ENCODE measurements around the gene CLEC11A.
"Not testable (repeated sequence)": the region's sequence is repeated elsewhere in the genome, so short reads cannot be mapped to it uniquely, and the experiment has no call there.

The CLEC11A gene

GRCh38 chr19:50724522-50725217 is 1.5 kb downstream of the CLEC11A start:
- Mint-ChIP-seq H3K27ac (peak overlapping the region; percentile 83), H3K4me3 (peak overlapping the region; percentile 85), H3K36me3 (ENCODE audit: low read depth) (no peaks in the 10 kb centered on the region), H3K9me3 (peaks cover 3% of the 10 kb centered on the region), H3K27me3 (ENCODE audit: low read depth) (peaks cover 48% of the 10 kb centered on the region), H3K4me1 (ENCODE audit: low read depth) (peaks cover 18% of the 10 kb centered on the region)

- Mint-ChIP-seq H3K27ac (peak overlapping the region; percentile 83), H3K36me3 (ENCODE audit: low read depth) (no peaks in the 10 kb centered on the region)
Observed at GRCh38 chr19:50725218-50725910, 2.2 kb downstream of the CLEC11A start.

GRCh38 chr19:50725911-50726230 is 2.7 kb downstream of the CLEC11A start:
- H3K36me3 Mint-ChIP-seq (ENCODE audit: low read depth): no peaks in the 10 kb centered on the region
- H3K4me1 Mint-ChIP-seq (ENCODE audit: low read depth): peaks cover 14% of the 10 kb centered on the region
- peak overlapping the region; percentile 55 for H3K27ac Mint-ChIP-seq
- peaks cover 3% of the 10 kb centered on the region for H3K9me3 Mint-ChIP-seq
- H3K27me3 Mint-ChIP-seq (ENCODE audit: low read depth): peaks cover 37% of the 10 kb centered on the region
- H3K4me3 Mint-ChIP-seq: peak overlapping the region; percentile 85

More at GRCh38 chr19:50725218-50725910, 2.2 kb downstream of the CLEC11A start:
- Mint-ChIP-seq H3K4me1 (ENCODE audit: low read depth) (peaks cover 16% of the 10 kb centered on the region), H3K4me3 (peak overlapping the region; percentile 85), H3K9me3 (peaks cover 3% of the 10 kb centered on the region), H3K27me3 (ENCODE audit: low read depth) (peaks cover 42% of the 10 kb centered on the region)

GRCh38 chr19:50728084-50728737 is 5.0 kb downstream of the CLEC11A start:
- Mint-ChIP-seq H3K4me1 (ENCODE audit: low read depth) (peaks cover 10% of the 10 kb centered on the region), H3K36me3 (ENCODE audit: low read depth) (no peaks in the 10 kb centered on the region), H3K4me3 (peak overlapping the region; percentile 56), H3K27ac (peak overlapping the region; percentile 6), H3K27me3 (ENCODE audit: low read depth) (peaks cover 14% of the 10 kb centered on the region), H3K9me3 (peaks cover 3% of the 10 kb centered on the region)

- peaks cover 10% of the 10 kb centered on the region for H3K4me1 Mint-ChIP-seq (ENCODE audit: low read depth)
- no peaks in the 10 kb centered on the region for H3K36me3 Mint-ChIP-seq (ENCODE audit: low read depth)
- no peak overlapping the region for H3K4me3 Mint-ChIP-seq
- peaks cover 3% of the 10 kb centered on the region for H3K9me3 Mint-ChIP-seq
- peaks cover 4% of the 10 kb centered on the region for H3K27me3 Mint-ChIP-seq (ENCODE audit: low read depth)
- no peak overlapping the region for H3K27ac Mint-ChIP-seq
Observed at GRCh38 chr19:50729894-50730293, 6.7 kb downstream of the CLEC11A start.

- H3K27me3 Mint-ChIP-seq (ENCODE audit: low read depth): peaks cover 15% of the 10 kb centered on the region
- H3K27ac Mint-ChIP-seq: no peak overlapping the region
- no peaks in the 10 kb centered on the region for H3K36me3 Mint-ChIP-seq (ENCODE audit: low read depth)
Observed at GRCh38 chr19:50735869-50736268, 12.7 kb downstream of the CLEC11A start.

GRCh38 chr19:50736338-50736737 is 13.2 kb downstream of the CLEC11A start:
- no peak overlapping the region for H3K27ac Mint-ChIP-seq
- no peaks in the 10 kb centered on the region for H3K36me3 Mint-ChIP-seq (ENCODE audit: low read depth)
- no peaks in the 10 kb centered on the region for H3K9me3 Mint-ChIP-seq
- H3K4me1 Mint-ChIP-seq (ENCODE audit: low read depth): no peaks in the 10 kb centered on the region
- no peak overlapping the region for H3K4me3 Mint-ChIP-seq
- H3K27me3 Mint-ChIP-seq (ENCODE audit: low read depth): peaks cover 15% of the 10 kb centered on the region

More at GRCh38 chr19:50735869-50736268, 12.7 kb downstream of the CLEC11A start:
- H3K9me3 Mint-ChIP-seq: no peaks in the 10 kb centered on the region
- no peaks in the 10 kb centered on the region for H3K4me1 Mint-ChIP-seq (ENCODE audit: low read depth)
- no peak overlapping the region for H3K4me3 Mint-ChIP-seq

- Mint-ChIP-seq H3K27me3 (ENCODE audit: low read depth) (peaks cover 12% of the 10 kb centered on the region), H3K27ac (no peak overlapping the region), H3K4me1 (ENCODE audit: low read depth) (no peaks in the 10 kb centered on the region), H3K4me3 (no peak overlapping the region), H3K36me3 (ENCODE audit: low read depth) (no peaks in the 10 kb centered on the region), H3K9me3 (no peaks in the 10 kb centered on the region)
Observed at GRCh38 chr19:50739132-50739913, 16.2 kb downstream of the CLEC11A start.

- Mint-ChIP-seq H3K27me3 (ENCODE audit: low read depth) (peaks cover 12% of the 10 kb centered on the region), H3K27ac (no peak overlapping the region), H3K9me3 (no peaks in the 10 kb centered on the region), H3K36me3 (ENCODE audit: low read depth) (no peaks in the 10 kb centered on the region), H3K4me3 (no peak overlapping the region), H3K4me1 (ENCODE audit: low read depth) (no peaks in the 10 kb centered on the region)
Observed at GRCh38 chr19:50739914-50740426, 16.8 kb downstream of the CLEC11A start.

- H3K27me3 Mint-ChIP-seq (ENCODE audit: low read depth): peaks cover 9% of the 10 kb centered on the region
- no peaks in the 10 kb centered on the region for H3K9me3 Mint-ChIP-seq
- H3K4me1 Mint-ChIP-seq (ENCODE audit: low read depth): no peaks in the 10 kb centered on the region
- no peak overlapping the region for H3K4me3 Mint-ChIP-seq
- H3K36me3 Mint-ChIP-seq (ENCODE audit: low read depth): no peaks in the 10 kb centered on the region
- no peak overlapping the region for H3K27ac Mint-ChIP-seq
Observed at GRCh38 chr19:50741179-50741933, 18.2 kb downstream of the CLEC11A start.

GRCh38 chr19:50743537-50743936 is 20.4 kb downstream of the CLEC11A start:
- Mint-ChIP-seq H3K4me3 (no peak overlapping the region), H3K4me1 (ENCODE audit: low read depth) (no peaks in the 10 kb centered on the region), H3K36me3 (ENCODE audit: low read depth) (no peaks in the 10 kb centered on the region), H3K27ac (no peak overlapping the region), H3K9me3 (no peaks in the 10 kb centered on the region), H3K27me3 (ENCODE audit: low read depth) (peaks cover 7% of the 10 kb centered on the region)

- no peaks in the 10 kb centered on the region for H3K36me3 Mint-ChIP-seq (ENCODE audit: low read depth)
Observed at GRCh38 chr19:50745221-50745620, 22.1 kb downstream of the CLEC11A start.

GRCh38 chr19:50747141-50747540 is 24.0 kb downstream of the CLEC11A start:
- H3K27me3 Mint-ChIP-seq (ENCODE audit: low read depth); H3K36me3 Mint-ChIP-seq (ENCODE audit: low read depth); H3K4me3 Mint-ChIP-seq; H3K9me3 Mint-ChIP-seq; H3K27ac Mint-ChIP-seq; H3K4me1 Mint-ChIP-seq (ENCODE audit: low read depth): not testable (repeated sequence)

More at GRCh38 chr19:50745221-50745620, 22.1 kb downstream of the CLEC11A start:
- Mint-ChIP-seq H3K27me3 (ENCODE audit: low read depth) (no peaks in the 10 kb centered on the region), H3K9me3 (no peaks in the 10 kb centered on the region), H3K27ac (no peak overlapping the region), H3K4me1 (ENCODE audit: low read depth) (no peaks in the 10 kb centered on the region), H3K4me3 (no peak overlapping the region)

- Mint-ChIP-seq H3K4me1 (ENCODE audit: low read depth) (no peaks in the 10 kb centered on the region), H3K27me3 (ENCODE audit: low read depth) (peaks cover 3% of the 10 kb centered on the region), H3K36me3 (ENCODE audit: low read depth) (no peaks in the 10 kb centered on the region), H3K4me3 (no peak overlapping the region), H3K27ac (no peak overlapping the region), H3K9me3 (no peaks in the 10 kb centered on the region)
Observed at GRCh38 chr19:50749490-50749889, 26.3 kb downstream of the CLEC11A start.

Data from T-helper 1 cell treated with Interleukin-12 subunit alpha and Interleukin-12 subunit beta and Interleukin-4 antibody, amounts not matched to agents 30 μg/mL and 1 μg/mL, for 36 hours (primary cell).